Activated CD4-positive, alpha-beta memory T cell treated with anti-CD3 and anti-CD28 coated beads for 36 hours (primary cell): ENCODE results near the gene RGS6. TPM values are rescaled to one million over a fixed set of nuclear protein-coding genes. Genes with fewer than 3 reads are reported as not detected.

Experiments
- CTCF ChIA-PET: fragments of 350-600 bp; sonication (Branson Sonifier 250); formaldehyde crosslinking; loops from one replicate; lab custom pipeline; 2021; ENCODE audit warnings: antibody characterized with exemption, inconsistent platforms; lab: Charles Lee
- POLR2A ChIA-PET: fragments of 350-600 bp; sonication (Branson Sonifier 250); formaldehyde crosslinking; loops from one replicate; lab custom pipeline; 2021; ENCODE audit warnings: antibody characterized with exemption; lab: Charles Lee
- DNase-seq: peaks from one replicate; pipeline ENCODE4 v3.0.0-alpha.2; 2020
- H3K27ac Mint-ChIP-seq: one replicate; pipeline ENCODE4 v1.8.0; 2021; ENCODE audit warnings: mixed read lengths
- H3K27me3 Mint-ChIP-seq: one replicate; pipeline ENCODE4 v1.8.0; 2021; ENCODE audit warnings: mixed read lengths
- H3K36me3 Mint-ChIP-seq: one replicate; pipeline ENCODE4 v1.8.0; 2021; ENCODE audit warnings: mixed read lengths
- H3K4me1 Mint-ChIP-seq: one replicate; pipeline ENCODE4 v1.8.0; 2021; ENCODE audit warnings: low read depth, mixed read lengths
- H3K4me3 Mint-ChIP-seq: one replicate; pipeline ENCODE4 v1.8.0; 2021; ENCODE audit warnings: mild to moderate bottlenecking, mixed read lengths
- H3K9me3 Mint-ChIP-seq: one replicate; pipeline ENCODE4 v1.8.0; 2021; ENCODE audit warnings: mixed read lengths
- intact Hi-C: fragments of 100-400 bp; cut with micrococcal nuclease; formaldehyde crosslinking; loops from one replicate; pipeline ENCODE4 v1.15.1; 2023
- total RNA-seq, 2 experiments: library from RNA; stranded (reverse); gene quantifications; one replicate each; pipeline ENCODE4 v1.2.3, GENCODE V29; 2021

The RGS6 gene
- total RNA-seq, 2 experiments from 2014 or later = 0.15 to 0.19 TPM

GRCh38 chr14:72315714-72316113 lies 383.5 kb downstream of the RGS6 start:
- H3K9me3 Mint-ChIP-seq = no peaks in the 10 kb centered on the region
- H3K4me3 Mint-ChIP-seq = no peak overlapping the region
- intact Hi-C loops = no loop called here
- H3K27ac Mint-ChIP-seq = no peak overlapping the region
- ChIA-PET POLR2A (no interaction called here), CTCF (interaction anchor here (0.6 kb wide), 1 partner anchor 193 kb away, joined by 3 read pairs; no protein-coding TSS in a partner anchor)
- H3K4me1 Mint-ChIP-seq = no peaks in the 10 kb centered on the region
- no peak for DNase-seq
- no peaks in the 10 kb centered on the region for H3K36me3 Mint-ChIP-seq
- H3K27me3 Mint-ChIP-seq = peaks cover 17% of the 10 kb centered on the region

GRCh38 chr14:72318648-72319047 lies 386.4 kb downstream of the RGS6 start:
- Mint-ChIP-seq H3K4me1 (no peaks in the 10 kb centered on the region), H3K9me3 (no peaks in the 10 kb centered on the region), H3K27me3 (peaks cover 15% of the 10 kb centered on the region), H3K27ac (no peak overlapping the region), H3K36me3 (no peaks in the 10 kb centered on the region), H3K4me3 (no peak overlapping the region)
- peak; percentile 11 for DNase-seq
- CTCF ChIA-PET = no interaction called here
- intact Hi-C loops = no loop called here
- POLR2A ChIA-PET = no interaction called here

- Mint-ChIP-seq H3K27ac (no peak overlapping the region), H3K27me3 (peaks cover 11% of the 10 kb centered on the region), H3K36me3 (no peaks in the 10 kb centered on the region), H3K9me3 (no peaks in the 10 kb centered on the region), H3K4me1 (no peaks in the 10 kb centered on the region), H3K4me3 (no peak overlapping the region)
- ChIA-PET POLR2A (no interaction called here), CTCF (no interaction called here)
- intact Hi-C loops = no loop called here
- DNase-seq = no peak
These were observed 399.8 kb downstream of the RGS6 start for GRCh38 chr14:72332046-72332445.

GRCh38 chr14:72332871-72333270 lies 400.6 kb downstream of the RGS6 start:
- ChIA-PET CTCF (no interaction called here), POLR2A (no interaction called here)
- Mint-ChIP-seq H3K9me3 (no peaks in the 10 kb centered on the region), H3K27ac (no peak overlapping the region), H3K4me1 (no peaks in the 10 kb centered on the region), H3K27me3 (peaks cover 11% of the 10 kb centered on the region), H3K36me3 (no peaks in the 10 kb centered on the region), H3K4me3 (no peak overlapping the region)
- intact Hi-C loops = no loop called here
- no peak for DNase-seq

GRCh38 chr14:72333357-72333756 lies 401.1 kb downstream of the RGS6 start:
- Mint-ChIP-seq H3K9me3 (no peaks in the 10 kb centered on the region), H3K4me3 (no peak overlapping the region), H3K36me3 (no peaks in the 10 kb centered on the region), H3K4me1 (no peaks in the 10 kb centered on the region), H3K27ac (no peak overlapping the region), H3K27me3 (peaks cover 9% of the 10 kb centered on the region)
- intact Hi-C loops = no loop called here
- ChIA-PET POLR2A (no interaction called here), CTCF (no interaction called here)
- no peak for DNase-seq

GRCh38 chr14:72336311-72336980 lies 404.2 kb downstream of the RGS6 start:
- H3K27me3 Mint-ChIP-seq = peaks cover 11% of the 10 kb centered on the region
- no peak overlapping the region for H3K4me3 Mint-ChIP-seq
- DNase-seq = no peak
- no peak overlapping the region for H3K27ac Mint-ChIP-seq
- H3K4me1 Mint-ChIP-seq = no peaks in the 10 kb centered on the region
- intact Hi-C loops = no loop called here
- no peaks in the 10 kb centered on the region for H3K9me3 Mint-ChIP-seq
- CTCF ChIA-PET = no interaction called here
- POLR2A ChIA-PET = no interaction called here
- H3K36me3 Mint-ChIP-seq = no peaks in the 10 kb centered on the region

- no peaks in the 10 kb centered on the region for H3K9me3 Mint-ChIP-seq
- intact Hi-C loops = no loop called here
- no peak for DNase-seq
- ChIA-PET CTCF (no interaction called here), POLR2A (no interaction called here)
- no peaks in the 10 kb centered on the region for H3K36me3 Mint-ChIP-seq
- no peak overlapping the region for H3K27ac Mint-ChIP-seq
- no peaks in the 10 kb centered on the region for H3K4me1 Mint-ChIP-seq
- H3K27me3 Mint-ChIP-seq = peaks cover 3% of the 10 kb centered on the region
- H3K4me3 Mint-ChIP-seq = no peak overlapping the region
These were observed 409.0 kb downstream of the RGS6 start for GRCh38 chr14:72341237-72341636.

- H3K36me3 Mint-ChIP-seq = no peaks in the 10 kb centered on the region
- peaks cover 3% of the 10 kb centered on the region for H3K27me3 Mint-ChIP-seq
- ChIA-PET CTCF (no interaction called here), POLR2A (no interaction called here)
- intact Hi-C loops = no loop called here
- H3K9me3 Mint-ChIP-seq = no peaks in the 10 kb centered on the region
- DNase-seq = no peak
- H3K4me3 Mint-ChIP-seq = no peak overlapping the region
- no peak overlapping the region for H3K27ac Mint-ChIP-seq
- no peaks in the 10 kb centered on the region for H3K4me1 Mint-ChIP-seq
These were observed 409.5 kb downstream of the RGS6 start for GRCh38 chr14:72341686-72342085.

GRCh38 chr14:72347118-72347517 lies 414.9 kb downstream of the RGS6 start:
- no peak for DNase-seq
- Mint-ChIP-seq H3K9me3 (no peaks in the 10 kb centered on the region), H3K27ac (no peak overlapping the region), H3K27me3 (peaks cover 12% of the 10 kb centered on the region), H3K4me3 (no peak overlapping the region), H3K36me3 (no peaks in the 10 kb centered on the region), H3K4me1 (no peaks in the 10 kb centered on the region)
- ChIA-PET CTCF (no interaction called here), POLR2A (no interaction called here)
- intact Hi-C loops = no loop called here

GRCh38 chr14:72350215-72350614 lies 418.0 kb downstream of the RGS6 start:
- Mint-ChIP-seq H3K27me3 (peaks cover 13% of the 10 kb centered on the region), H3K4me1 (no peaks in the 10 kb centered on the region), H3K27ac (no peak overlapping the region), H3K9me3 (no peaks in the 10 kb centered on the region), H3K4me3 (no peak overlapping the region), H3K36me3 (no peaks in the 10 kb centered on the region)
- DNase-seq = no peak
- intact Hi-C loops = no loop called here
- ChIA-PET CTCF (no interaction called here), POLR2A (no interaction called here)

- no peaks in the 10 kb centered on the region for H3K4me1 Mint-ChIP-seq
- no peaks in the 10 kb centered on the region for H3K36me3 Mint-ChIP-seq
- POLR2A ChIA-PET = no interaction called here
- intact Hi-C loops = no loop called here
- no peaks in the 10 kb centered on the region for H3K9me3 Mint-ChIP-seq
- H3K4me3 Mint-ChIP-seq = no peak overlapping the region
- peaks cover 15% of the 10 kb centered on the region for H3K27me3 Mint-ChIP-seq
- no peak for DNase-seq
- CTCF ChIA-PET = no interaction called here
- no peak overlapping the region for H3K27ac Mint-ChIP-seq
These were observed 419.8 kb downstream of the RGS6 start for GRCh38 chr14:72352012-72352411.

GRCh38 chr14:72366619-72367018 lies 434.4 kb downstream of the RGS6 start:
- Mint-ChIP-seq H3K27ac (no peak overlapping the region), H3K9me3 (no peaks in the 10 kb centered on the region)

GRCh38 chr14:72369106-72369505 lies 436.9 kb downstream of the RGS6 start:
- Mint-ChIP-seq H3K36me3 (no peaks in the 10 kb centered on the region), H3K4me1 (no peaks in the 10 kb centered on the region), H3K9me3 (peaks cover under 1% of the 10 kb centered on the region), H3K27ac (no peak overlapping the region), H3K4me3 (no peak overlapping the region), H3K27me3 (peaks cover 2% of the 10 kb centered on the region)
- CTCF ChIA-PET = no interaction called here
- POLR2A ChIA-PET = no interaction called here
- no peak for DNase-seq
- intact Hi-C loops = no loop called here

More at GRCh38 chr14:72366619-72367018, 434.4 kb downstream of the RGS6 start:
- DNase-seq = no peak
- POLR2A ChIA-PET = no interaction called here
- peaks cover 2% of the 10 kb centered on the region for H3K27me3 Mint-ChIP-seq
- CTCF ChIA-PET = no interaction called here
- H3K4me1 Mint-ChIP-seq = no peaks in the 10 kb centered on the region
- H3K4me3 Mint-ChIP-seq = no peak overlapping the region
- intact Hi-C loops = no loop called here
- H3K36me3 Mint-ChIP-seq = no peaks in the 10 kb centered on the region
